GM19467 (cell line): ENCODE results near the gene CDCA7.
A peak's percentile ranks its signal among the peaks of the same experiment; 100 is the strongest.
"Not testable (repeated sequence)": the region's sequence is repeated elsewhere in the genome, so short reads cannot be mapped to it uniquely, and the experiment has no call there.

Experiments
- ATAC-seq: cut with Tn5 transposase; IDR thresholded peaks from one replicate; pipeline ENCODE4 v1.9.1; 2021; ENCODE audit warnings: mild to moderate bottlenecking, moderate library complexity; ENCODE audit not compliant: unreplicated experiment

CDCA7 gene

DNA sequence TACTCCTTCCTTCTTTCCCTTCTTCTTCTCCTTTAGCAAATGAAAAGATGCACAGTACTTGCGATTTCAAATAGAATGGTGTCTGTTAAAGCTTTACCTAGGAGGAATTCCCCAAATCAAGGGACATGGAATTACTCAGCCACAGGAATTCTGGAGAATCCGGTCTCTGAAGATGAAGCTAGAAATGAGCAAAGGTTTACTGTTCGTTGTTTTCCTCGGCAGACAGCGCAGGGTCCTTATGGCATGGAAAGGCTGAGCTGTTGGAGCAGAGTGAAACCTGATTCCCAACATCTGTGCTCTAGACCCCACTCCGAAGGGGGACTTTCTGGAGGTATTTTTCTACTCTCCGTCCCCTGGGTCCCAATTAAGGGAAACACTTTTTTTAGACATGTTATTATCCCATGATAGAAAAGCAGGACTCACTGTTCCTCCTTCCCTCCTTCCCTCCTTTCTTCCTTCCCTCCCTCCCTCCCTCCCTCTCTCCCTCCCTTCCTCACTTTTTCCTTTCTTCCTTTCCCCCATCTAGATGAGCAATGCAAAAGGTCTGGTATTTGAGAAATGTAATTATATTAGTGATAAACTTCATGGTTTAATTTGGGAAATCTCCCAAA is 47.1 kb downstream of the CDCA7 start:
- ATAC-seq, result no peak

DNA sequence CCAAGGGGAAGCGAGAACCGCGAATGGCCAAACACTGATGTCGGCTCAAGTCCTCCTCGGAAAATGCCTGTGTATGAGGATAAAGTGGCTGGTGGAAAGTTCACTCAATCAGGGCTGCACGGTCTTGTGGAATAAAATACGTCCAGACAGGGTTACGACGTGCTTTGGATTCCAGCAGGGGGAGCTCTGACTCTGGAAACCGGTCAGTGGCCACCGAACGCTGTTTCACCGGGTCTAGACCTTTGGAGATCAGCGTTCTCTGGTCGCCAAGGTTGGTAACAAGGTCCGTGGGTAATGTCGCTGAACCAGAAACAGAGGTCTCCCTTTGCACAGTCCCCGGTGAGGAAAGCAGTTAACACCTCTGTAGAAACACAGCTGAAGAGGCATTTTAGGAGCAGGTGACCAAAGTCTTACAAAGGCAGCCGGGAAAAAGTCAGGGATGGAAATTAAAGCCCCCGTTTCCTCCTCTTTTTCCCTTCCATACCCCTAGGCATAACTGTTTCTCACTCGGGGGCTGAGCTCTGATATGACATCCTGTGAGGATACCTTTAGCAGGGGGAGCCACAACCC is 47.8 kb downstream of the CDCA7 start:
- ATAC-seq, result peak; percentile 61

DNA sequence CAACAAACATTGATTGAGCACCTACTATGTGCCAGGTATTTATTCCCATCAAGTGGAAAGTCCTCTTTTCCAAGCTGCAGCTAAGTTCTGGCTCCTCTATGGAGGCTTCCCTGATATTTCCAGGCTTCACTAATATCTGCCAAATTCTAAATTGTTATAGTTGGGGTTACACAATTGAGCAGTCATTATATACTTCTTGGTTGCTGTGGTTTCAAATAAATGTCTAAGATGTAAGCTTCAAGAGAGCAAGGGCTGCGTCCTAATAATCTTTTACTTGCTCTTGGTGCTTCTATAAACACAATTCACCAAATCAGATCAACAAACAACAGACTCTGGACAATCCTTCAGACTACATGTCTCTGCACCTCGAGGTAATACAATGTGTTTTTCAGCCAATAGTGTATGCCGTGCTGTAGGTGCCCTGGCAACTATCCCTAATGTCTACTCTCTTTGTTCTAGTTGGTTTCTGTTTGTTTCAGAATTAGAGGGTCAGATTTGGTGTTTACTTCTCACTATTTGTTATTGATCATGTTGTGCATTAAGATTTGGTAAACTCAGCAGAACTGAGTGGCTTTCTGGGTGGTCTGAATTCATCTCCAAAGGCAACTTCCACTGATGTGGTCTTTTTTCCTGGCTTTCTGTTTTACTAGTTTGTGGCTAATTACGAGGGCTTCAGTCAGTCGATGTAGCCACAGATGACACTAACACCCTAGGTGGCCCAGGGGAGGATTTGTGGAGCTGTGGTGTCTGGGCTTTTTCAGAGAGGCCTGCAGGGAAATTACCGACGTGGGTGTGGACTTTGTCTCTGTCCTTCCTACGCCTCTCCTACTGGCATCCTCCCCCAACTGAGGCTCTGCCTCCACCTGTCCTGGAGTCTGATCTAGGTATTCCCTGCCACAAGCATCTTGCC is 50.4 kb downstream of the CDCA7 start:
- ATAC-seq, result no peak

DNA sequence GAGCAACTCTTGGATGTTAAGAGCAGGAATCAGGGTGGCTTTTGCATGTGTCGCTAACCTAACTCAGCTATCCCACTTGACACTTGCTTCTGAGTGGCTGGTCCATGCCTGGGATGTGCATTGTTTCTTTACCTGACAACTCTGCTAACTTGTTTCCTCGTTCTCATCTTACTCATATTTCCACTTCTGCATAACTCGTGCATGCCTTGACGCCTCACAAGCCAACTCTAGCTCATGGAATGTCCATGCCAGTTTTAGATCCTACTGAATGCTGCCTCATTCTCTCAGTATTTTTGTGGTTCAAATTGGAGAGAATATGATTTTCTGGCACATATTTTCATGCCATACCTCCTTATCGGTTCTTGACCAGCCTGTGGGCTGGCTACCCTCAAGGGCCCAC is 52.5 kb downstream of the CDCA7 start:
- no peak for ATAC-seq

DNA sequence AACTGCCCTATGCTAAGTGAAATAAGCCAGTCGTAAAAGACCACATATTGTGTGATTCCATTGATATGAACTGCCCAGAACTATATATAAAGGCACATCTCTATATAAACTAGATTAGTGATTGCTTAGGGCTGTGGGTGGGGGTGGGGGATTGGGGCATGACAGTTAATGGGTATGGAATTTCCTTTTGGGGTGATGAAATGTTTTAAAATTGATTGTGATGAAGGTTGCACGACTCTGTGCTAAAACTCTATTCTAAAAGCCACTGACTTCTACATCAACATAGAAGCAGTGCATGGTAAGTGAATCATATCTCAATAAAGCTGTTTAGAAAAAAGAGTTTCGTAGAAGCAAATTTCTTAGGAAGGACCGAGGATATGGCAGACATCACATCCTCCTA is 53.0 kb downstream of the CDCA7 start:
- no peak for ATAC-seq

DNA sequence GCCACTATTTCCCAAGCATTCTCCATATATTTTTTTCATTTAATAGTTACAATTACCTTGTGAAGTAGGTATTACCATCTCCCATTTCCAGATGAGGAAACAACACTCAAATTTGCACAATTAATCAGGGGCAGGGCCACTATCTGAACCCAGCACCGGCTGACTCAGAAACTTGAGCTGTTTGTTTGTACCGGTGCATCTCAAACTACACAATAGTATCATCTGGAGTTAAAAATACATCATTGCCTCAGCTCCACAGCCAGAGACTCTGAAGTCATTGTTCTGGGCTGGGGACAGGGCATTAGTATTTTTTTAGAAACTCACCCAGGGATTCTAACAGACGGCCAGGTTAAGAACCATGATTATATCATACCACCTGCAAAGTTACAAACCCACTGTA is 55.9 kb downstream of the CDCA7 start:
- ATAC-seq, result no peak

DNA sequence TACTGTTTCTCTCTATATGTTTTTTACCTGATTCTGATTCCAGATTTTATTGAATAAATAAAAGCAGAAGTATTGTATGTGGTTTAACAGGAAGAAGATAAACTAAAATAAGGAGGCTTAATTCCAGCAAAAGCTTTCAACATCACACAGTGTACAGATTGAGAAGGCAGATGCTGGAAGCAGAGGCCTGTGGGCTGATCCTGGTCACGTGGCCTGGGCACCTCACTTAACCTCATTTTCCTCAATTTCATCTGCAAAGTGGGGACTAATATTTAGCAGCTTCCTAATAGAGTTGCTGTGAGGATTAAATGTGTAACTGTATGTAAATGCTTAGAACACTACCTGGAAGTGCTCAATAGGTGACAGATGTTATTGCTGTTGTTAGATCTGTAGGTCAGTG is 58.0 kb downstream of the CDCA7 start:
- no peak for ATAC-seq

DNA sequence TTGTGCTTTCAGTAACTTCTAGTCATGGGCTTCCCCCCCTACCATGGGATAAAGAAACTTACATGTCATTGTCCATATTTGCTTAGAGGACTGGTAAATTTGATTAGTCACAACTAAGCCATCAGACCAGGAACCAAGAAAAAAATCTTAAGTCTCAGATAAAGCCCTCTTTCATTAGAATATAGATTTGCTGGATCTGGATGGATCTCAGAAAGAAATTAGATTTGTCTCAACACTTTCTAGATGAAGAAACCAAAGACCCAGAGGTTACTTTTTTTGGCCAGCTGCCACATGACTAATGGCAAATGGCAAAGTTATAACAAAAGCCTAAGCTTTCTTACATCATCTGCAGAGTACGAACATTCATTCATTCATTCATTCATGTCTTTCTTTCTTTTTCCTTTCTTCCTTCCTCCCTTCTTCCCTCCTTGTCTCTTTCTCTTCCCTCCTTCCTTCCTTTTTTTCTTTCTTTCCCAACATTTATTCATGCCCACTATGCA is 60.2 kb downstream of the CDCA7 start:
- ATAC-seq, result no peak

DNA sequence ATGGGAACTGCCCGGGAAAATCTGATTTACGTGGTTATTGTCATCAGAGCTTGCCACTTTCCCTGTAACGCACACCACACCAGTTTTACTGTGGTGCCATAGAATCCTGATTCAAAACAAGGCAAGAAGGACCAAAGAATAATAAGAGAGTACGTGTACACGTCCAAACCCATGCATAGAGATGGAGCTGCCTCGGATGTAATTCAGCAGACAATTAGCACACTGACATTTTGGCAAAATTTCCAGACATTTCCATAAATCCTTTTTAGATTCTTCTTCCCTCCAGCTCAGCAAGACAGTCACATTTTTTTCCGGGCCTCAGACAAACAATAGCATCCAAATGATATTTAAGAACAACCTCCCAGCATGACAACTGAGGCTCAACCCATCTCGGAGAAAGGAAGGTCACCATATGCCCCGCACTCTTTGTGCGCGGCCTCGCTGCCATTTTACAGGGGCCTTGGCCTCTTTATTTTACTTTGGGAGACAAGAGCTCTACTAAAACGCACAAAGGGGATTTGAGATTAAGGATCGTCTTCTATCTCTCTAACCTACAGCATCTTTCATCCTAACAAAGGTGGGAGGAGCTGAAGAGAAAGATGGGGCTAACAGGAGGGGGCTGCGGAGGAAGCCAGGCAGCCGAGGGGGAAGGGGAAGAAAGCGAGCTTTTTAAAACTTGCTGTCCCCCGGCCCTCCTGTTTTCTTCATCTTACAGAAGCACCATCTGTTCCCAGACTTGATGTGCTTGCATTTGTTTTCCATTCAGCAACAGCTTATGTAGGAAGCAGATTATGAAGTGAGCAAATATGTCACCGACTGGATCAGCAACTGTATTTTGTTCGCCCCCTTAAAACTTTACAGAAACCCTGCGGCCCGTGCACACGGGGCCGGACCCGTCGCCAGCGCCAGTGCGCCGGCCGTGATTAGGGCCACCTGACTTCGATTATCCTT is 61.0 kb downstream of the CDCA7 start:
- no peak for ATAC-seq

DNA sequence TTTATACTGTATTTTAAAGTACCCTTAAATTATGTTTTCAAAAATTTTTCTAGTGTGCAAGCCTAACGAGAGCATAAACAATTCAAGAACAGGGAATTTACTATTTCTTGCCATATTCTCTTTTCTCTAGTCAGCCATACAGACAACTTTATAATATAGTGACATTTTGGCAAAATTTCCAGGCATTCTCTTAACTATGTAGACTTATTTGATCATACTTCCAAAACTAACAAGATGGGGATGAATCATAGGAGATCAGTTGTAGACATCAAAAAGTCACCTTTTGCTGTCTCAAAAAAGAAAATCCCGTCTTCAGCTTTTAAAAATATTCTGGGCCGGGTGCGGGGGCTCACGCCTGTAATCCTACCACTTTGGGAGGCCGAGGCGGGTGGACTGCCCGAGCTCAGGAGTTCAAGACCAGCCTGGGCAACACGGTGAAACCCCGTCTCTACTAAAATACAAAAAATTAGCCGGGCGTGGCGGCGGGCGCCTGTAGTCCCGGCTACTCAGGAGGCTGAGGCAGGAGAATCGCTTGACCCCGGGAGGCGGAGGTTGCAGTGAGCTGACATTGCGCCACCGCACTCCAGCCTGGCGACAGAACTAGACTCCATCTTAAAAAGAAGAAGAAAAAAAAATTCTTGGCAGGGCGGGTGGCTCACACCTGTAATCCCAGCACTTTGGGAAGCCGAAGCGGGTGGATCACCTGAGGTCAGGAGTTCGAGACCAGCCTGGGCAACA is 61.9 kb downstream of the CDCA7 start:
- not testable (repeated sequence) for ATAC-seq

DNA sequence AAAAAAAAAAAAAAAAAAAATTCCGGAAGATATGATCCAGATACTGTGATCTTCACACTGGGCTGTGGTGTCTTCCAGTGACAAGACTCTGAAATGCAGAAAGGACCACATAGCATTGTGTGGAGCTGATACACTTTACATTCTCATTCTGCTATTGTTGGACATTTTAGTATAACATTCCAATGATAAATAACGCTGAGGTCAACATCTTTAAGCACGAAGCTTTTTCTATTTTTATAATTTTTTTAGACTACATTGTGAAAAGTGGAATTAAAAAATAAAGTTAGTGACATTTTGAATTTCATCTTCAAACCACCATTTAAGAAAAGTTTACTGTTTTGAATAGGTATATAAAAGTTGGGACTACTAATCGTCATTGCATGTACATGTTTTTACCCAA is 62.7 kb downstream of the CDCA7 start:
- ATAC-seq, result no peak

DNA sequence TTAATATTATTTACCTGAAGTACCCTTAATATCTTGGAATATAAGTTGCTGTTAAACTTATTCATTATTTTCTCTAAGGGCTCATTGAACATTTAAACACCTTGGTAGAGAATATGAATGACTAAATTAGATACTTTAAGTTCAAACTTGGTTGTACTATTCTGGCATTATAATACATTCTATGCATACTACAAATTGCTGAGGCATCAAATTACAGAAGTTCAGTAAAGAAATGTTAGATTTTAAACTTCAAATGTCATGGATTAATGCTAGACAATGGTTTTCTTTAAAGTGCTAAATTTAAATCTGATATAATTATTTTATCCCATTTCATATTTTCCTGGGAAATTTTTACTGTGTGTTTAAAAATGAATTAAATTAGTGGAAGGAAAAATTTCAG is 63.1 kb downstream of the CDCA7 start:
- ATAC-seq, result no peak
